Activated T-helper 1 cell treated with Interleukin-2 at 50 U/mL for 16 hours (primary cell): ENCODE results near the gene RBFOX2.
"Not testable (repeated sequence)": the region's sequence is repeated elsewhere in the genome, so short reads cannot be mapped to it uniquely, and the experiment has no call there.

Source experiments
- DNase-seq: peaks from one replicate; pipeline ENCODE4 v3.0.0-alpha.2; 2020; ENCODE audit warnings: low read depth

Gene RBFOX2

GRCh38 chr22:36028646-36029405 is at the start of gene RBFOX2:
Gene RBFOX2 (minus strand): TSS chr22:36028824. CDS start chr22:36028425, 399 bp downstream.
- peak; percentile 43 for DNase-seq

- no peak for DNase-seq
Observed at GRCh38 chr22:36077271-36077670, 48.6 kb upstream of the RBFOX2 start.

GRCh38 chr22:36075724-36076123 is 47.1 kb upstream of the RBFOX2 start:
- DNase-seq = no peak

- DNase-seq = no peak
Observed at GRCh38 chr22:36075230-36075629, 46.6 kb upstream of the RBFOX2 start.

GRCh38 chr22:36073476-36073875 is 44.9 kb upstream of the RBFOX2 start:
- DNase-seq = no peak

- not testable (repeated sequence) for DNase-seq
Observed at GRCh38 chr22:36070645-36071044, 42.0 kb upstream of the RBFOX2 start.

GRCh38 chr22:36069368-36069767 is 40.7 kb upstream of the RBFOX2 start:
- no peak for DNase-seq

- no peak for DNase-seq
Observed at GRCh38 chr22:36068776-36069344, 40.2 kb upstream of the RBFOX2 start.

- no peak for DNase-seq
Observed at GRCh38 chr22:36067235-36067558, 38.6 kb upstream of the RBFOX2 start.

GRCh38 chr22:36065775-36066544 is 37.3 kb upstream of the RBFOX2 start:
- DNase-seq = peak; percentile 34

- no peak for DNase-seq
Observed at GRCh38 chr22:36065462-36065774, 36.8 kb upstream of the RBFOX2 start.

- DNase-seq = no peak
Observed at GRCh38 chr22:36064358-36064757, 35.7 kb upstream of the RBFOX2 start.

GRCh38 chr22:36056980-36057379 is 28.4 kb upstream of the RBFOX2 start:
- no peak for DNase-seq

- DNase-seq = no peak
Observed at GRCh38 chr22:36055376-36056295, 27.0 kb upstream of the RBFOX2 start.

GRCh38 chr22:36054446-36054845 is 25.8 kb upstream of the RBFOX2 start:
- not testable (repeated sequence) for DNase-seq

- no peak for DNase-seq
Observed at GRCh38 chr22:36053242-36054147, 24.9 kb upstream of the RBFOX2 start.

- no peak for DNase-seq
Observed at GRCh38 chr22:36052505-36052941, 23.9 kb upstream of the RBFOX2 start.

- DNase-seq = no peak
Observed at GRCh38 chr22:36049678-36049997, 21.0 kb upstream of the RBFOX2 start.

GRCh38 chr22:36048911-36049677 is 20.5 kb upstream of the RBFOX2 start:
- DNase-seq = no peak

- DNase-seq = not testable (repeated sequence)
Observed at GRCh38 chr22:36044517-36044916, 15.9 kb upstream of the RBFOX2 start.
